T-helper 17 cell (primary cell): ENCODE results near the gene PCID2. TPM values are rescaled to one million over a fixed set of nuclear protein-coding genes. Genes with fewer than 3 reads are reported as not detected.

Experiments used
- total RNA-seq, 4 donors: library from RNA in 2 of 4; stranded (reverse) in 2 of 4; gene quantifications; one replicate each; pipeline ENCODE4 v1.2.3 and lab custom pipeline; 2022 to 2026

The PCID2 gene
- total RNA-seq, 2 donors from 2014 or later: 31.3 to 47.9 TPM

Other genes with a start within 250 kb of the PCID2 start
- 10 to 100 TPM in 1 of 2 donors, 1 to 10 TPM in 1; 9.7 to 13.2 TPM for gene MCF2L, start 239.5 kb downstream of the PCID2 start, total RNA-seq
- gene F7, start 102.9 kb downstream of the PCID2 start, total RNA-seq: not detected
- gene F10, start 85.9 kb downstream of the PCID2 start, total RNA-seq: not detected
- not detected for gene PROZ, start 50.0 kb downstream of the PCID2 start, total RNA-seq
- gene CUL4A, start 944 bp upstream of the PCID2 start, total RNA-seq: 10 to 100 TPM; 78.3 to 80.2 TPM
- gene LAMP1, start 88.6 kb upstream of the PCID2 start, total RNA-seq: 100 to 1,000 TPM in 1 of 2 donors, 10 to 100 TPM in 1; 92.5 to 102 TPM
- under 1 TPM in 1 of 2 donors, not detected in 1; 0.57 TPM for gene GRTP1, start 155.5 kb upstream of the PCID2 start, total RNA-seq
- under 1 TPM; 0.21 to 0.94 TPM for gene ADPRHL1, start 244.8 kb upstream of the PCID2 start, total RNA-seq